Endometrial microvascular endothelial cells (primary cell): ENCODE measurements around the gene CLPTM1. TPM values are rescaled to one million over a fixed set of nuclear protein-coding genes. Genes with fewer than 3 reads are reported as not detected.
"Not testable (repeated sequence)": the region's sequence is repeated elsewhere in the genome, so short reads cannot be mapped to it uniquely, and the experiment has no call there.

Source experiments
- in situ Hi-C: cut with HindIII; loops from 2 replicates; pipeline ENCODE4 v1.10.0; 2017; ENCODE audit warnings: low sequenced_read_pairs, low pct_unique_long_range_greater_than_20kb; ENCODE audit errors: inconsistent ontology term
- total RNA-seq: library from RNA; depleted of rRNA; stranded (reverse); fragments of >200 nt; gene quantifications from one replicate; pipeline ENCODE4 v1.2.3, GENCODE V29; 2015; ENCODE audit errors: inconsistent ontology term

CLPTM1 gene
- total RNA-seq, 1 donor from 2014 or later, result 80.3 TPM

GRCh38 chr19:44999131-44999925, 44.1 kb downstream of the CLPTM1 start:
- in situ Hi-C loops, result not testable (repeated sequence)

GRCh38 chr19:45000665-45001064, 45.5 kb downstream of the CLPTM1 start:
- in situ Hi-C loops, result not testable (repeated sequence)

GRCh38 chr19:45001087-45001739, 46.0 kb downstream of the CLPTM1 start, which contains the start of gene RELB:
Gene RELB (plus strand): TSS chr19:45001464. CDS start chr19:45001580, 116 bp downstream.
- in situ Hi-C loops, result no loop called here

GRCh38 chr19:45003485-45003884, 48.3 kb downstream of the CLPTM1 start:
- in situ Hi-C loops, result no loop called here

GRCh38 chr19:45005787-45006186, 50.6 kb downstream of the CLPTM1 start:
- in situ Hi-C loops, result no loop called here

GRCh38 chr19:45008552-45008951, 53.4 kb downstream of the CLPTM1 start:
- in situ Hi-C loops, result no loop called here

GRCh38 chr19:45009625-45010255, 54.6 kb downstream of the CLPTM1 start:
- in situ Hi-C loops, result no loop called here

GRCh38 chr19:45010306-45010705, 55.1 kb downstream of the CLPTM1 start:
- in situ Hi-C loops, result no loop called here

GRCh38 chr19:45011959-45012358, 56.8 kb downstream of the CLPTM1 start:
- in situ Hi-C loops, result no loop called here

GRCh38 chr19:45016388-45017314, 61.5 kb downstream of the CLPTM1 start:
- in situ Hi-C loops, result no loop called here

GRCh38 chr19:45019187-45019586, 64.0 kb downstream of the CLPTM1 start:
- in situ Hi-C loops, result no loop called here

GRCh38 chr19:45020071-45020470, 64.9 kb downstream of the CLPTM1 start:
- in situ Hi-C loops, result no loop called here

GRCh38 chr19:45021971-45022370, 66.8 kb downstream of the CLPTM1 start:
- in situ Hi-C loops, result no loop called here

- in situ Hi-C loops, result no loop called here
These were observed 67.9 kb downstream of the CLPTM1 start for GRCh38 chr19:45023048-45023447.

GRCh38 chr19:45025264-45025663, 70.1 kb downstream of the CLPTM1 start:
- in situ Hi-C loops, result no loop called here

- in situ Hi-C loops, result no loop called here
These were observed 72.2 kb downstream of the CLPTM1 start for GRCh38 chr19:45027371-45027770.

GRCh38 chr19:45030825-45031224, 75.6 kb downstream of the CLPTM1 start:
- in situ Hi-C loops, result no loop called here

GRCh38 chr19:45032421-45032820, 77.2 kb downstream of the CLPTM1 start:
- in situ Hi-C loops, result no loop called here

GRCh38 chr19:45035755-45036154, 80.6 kb downstream of the CLPTM1 start:
- in situ Hi-C loops, result no loop called here
